NCI-H1436 treated with DMSO at 0.1 percent for 48 hours (cell line): ENCODE measurements around the gene NT5C1A.

Source experiments
- DNase-seq: peaks from one replicate; lab custom pipeline; 2025; lab: John Stamatoyannopoulos, UW

NT5C1A gene

GRCh38 chr1:39659110-39659509, 12.8 kb downstream of the NT5C1A start:
- no peak for DNase-seq

- DNase-seq: no peak
Measured at GRCh38 chr1:39657923-39658485, 13.9 kb downstream of the NT5C1A start.

- DNase-seq: no peak
Measured at GRCh38 chr1:39657402-39657801, 14.5 kb downstream of the NT5C1A start.

GRCh38 chr1:39656391-39656790, 15.5 kb downstream of the NT5C1A start:
- DNase-seq: no peak

- no peak for DNase-seq
Measured at GRCh38 chr1:39655578-39656268, 16.2 kb downstream of the NT5C1A start.

- no peak for DNase-seq
Measured at GRCh38 chr1:39654291-39654690, 17.6 kb downstream of the NT5C1A start.

DNA sequence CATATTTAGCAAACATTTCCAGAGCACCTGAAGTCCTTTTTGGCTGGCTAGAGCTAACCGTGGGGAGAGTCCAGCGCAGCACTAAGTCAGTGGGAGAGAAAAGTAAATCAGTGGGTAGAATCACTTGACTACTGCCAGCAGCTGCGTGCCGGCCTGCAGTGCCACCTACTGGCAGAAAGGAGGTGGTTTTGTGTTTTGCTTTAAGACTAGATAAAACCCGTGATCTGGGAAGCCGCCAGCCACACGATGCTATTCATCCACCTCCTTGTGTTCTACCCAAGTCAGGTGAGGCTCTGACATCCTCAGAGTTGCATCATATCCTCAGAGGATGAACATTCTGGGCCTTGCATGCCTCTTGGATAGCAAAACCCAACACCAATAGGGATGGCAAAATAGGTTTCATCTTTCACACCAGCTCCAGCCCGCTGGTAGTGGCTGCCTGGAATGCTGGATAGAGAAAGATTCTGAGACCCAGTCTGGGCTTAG, 18.3 kb downstream of the NT5C1A start:
- DNase-seq: no peak

- no peak for DNase-seq
Measured at GRCh38 chr1:39652554-39652953, 19.4 kb downstream of the NT5C1A start.

GRCh38 chr1:39652105-39652504, 19.8 kb downstream of the NT5C1A start:
- no peak for DNase-seq

GRCh38 chr1:39650431-39650830, 21.5 kb downstream of the NT5C1A start:
- no peak for DNase-seq

DNA sequence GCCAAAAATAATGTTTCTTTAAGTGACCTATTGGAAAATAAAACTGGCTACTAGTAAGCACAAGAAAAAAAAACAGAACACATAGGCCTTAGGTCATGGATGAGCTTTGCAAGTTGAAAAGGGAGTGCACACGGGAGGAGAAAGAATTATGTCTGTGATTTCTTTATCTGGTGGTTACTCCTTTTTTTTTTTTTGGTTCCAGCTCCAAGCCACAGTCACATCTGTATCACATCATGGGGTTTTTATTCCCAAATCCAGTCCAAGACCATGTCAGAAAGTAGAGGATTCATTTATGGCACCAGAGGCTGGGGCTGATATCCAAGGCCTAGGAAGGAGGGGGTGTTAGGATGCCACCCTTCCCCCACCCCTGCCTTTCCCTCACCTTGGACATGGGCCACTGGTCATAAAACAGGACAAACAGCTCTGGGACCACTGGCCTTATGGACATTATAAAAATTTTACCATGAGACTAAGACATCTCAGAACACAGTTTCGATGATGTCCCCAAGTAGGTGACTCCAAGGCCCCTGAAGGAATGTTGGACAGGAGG, 22.2 kb downstream of the NT5C1A start:
- no peak for DNase-seq

- DNase-seq: no peak
Measured at GRCh38 chr1:39648496-39648895, 23.4 kb downstream of the NT5C1A start.

GRCh38 chr1:39647247-39647646, 24.7 kb downstream of the NT5C1A start:
- DNase-seq: no peak

GRCh38 chr1:39646232-39647081, 25.4 kb downstream of the NT5C1A start:
- DNase-seq: no peak

DNA sequence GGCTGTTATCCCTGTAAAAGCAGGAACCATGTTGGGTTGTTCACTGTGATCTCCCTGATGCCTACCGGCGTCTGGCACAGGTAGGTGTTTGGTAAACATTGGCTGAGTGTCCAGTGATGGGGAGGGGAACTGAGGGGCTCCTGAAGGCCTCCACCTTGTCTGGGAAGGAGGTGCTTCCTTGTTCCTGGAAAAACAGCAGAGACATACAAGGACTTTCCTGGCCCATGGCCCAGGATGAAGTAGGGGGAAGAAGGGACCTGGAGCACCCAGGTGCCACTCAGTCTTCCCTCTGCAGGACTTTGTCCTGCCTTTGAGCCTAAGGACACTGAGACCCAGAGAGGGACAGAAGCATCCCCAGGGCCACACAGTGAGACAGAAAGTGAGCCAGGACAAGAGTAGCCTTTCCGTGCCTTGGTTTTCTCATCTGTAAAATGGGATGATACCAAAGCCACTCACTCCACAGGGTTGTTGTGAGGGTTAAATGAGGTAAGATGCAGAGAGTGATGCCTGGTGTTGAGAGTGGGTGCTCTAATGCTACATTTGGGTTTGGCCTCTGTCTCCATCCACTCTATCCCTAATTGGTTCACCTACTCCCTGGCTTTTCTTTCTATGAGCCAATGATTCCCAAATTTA, 26.4 kb downstream of the NT5C1A start:
- DNase-seq: no peak

GRCh38 chr1:39643705-39644104, 28.2 kb downstream of the NT5C1A start:
- no peak for DNase-seq

DNA sequence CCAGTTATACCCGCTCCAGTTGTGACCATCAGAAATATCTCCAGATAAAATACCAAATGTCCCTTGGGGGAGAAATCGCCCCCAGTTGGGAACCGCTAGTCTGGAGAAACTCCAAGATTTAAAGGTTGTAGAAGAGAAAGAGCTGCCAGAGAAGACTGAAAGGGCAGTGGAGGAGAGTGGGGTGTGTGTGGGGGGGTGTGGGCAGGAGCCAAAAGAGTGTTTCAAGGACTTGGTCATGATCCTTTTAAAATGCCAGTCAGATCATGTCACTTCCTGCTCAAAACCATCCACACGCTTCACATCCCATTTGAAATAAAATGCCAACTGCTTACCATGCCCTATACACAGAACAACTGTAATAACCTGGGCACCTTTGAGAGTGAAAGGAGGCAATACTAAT, 29.1 kb downstream of the NT5C1A start:
- DNase-seq: no peak

- DNase-seq: no peak
Measured at GRCh38 chr1:39640861-39641260, 31.0 kb downstream of the NT5C1A start.

- no peak for DNase-seq
Measured at GRCh38 chr1:39639305-39640130, 32.4 kb downstream of the NT5C1A start, which contains the start of gene HEYL. HEYL (minus strand) TSS chr1:39639643; CDS start chr1:39639625, 18 bp downstream.

DNA sequence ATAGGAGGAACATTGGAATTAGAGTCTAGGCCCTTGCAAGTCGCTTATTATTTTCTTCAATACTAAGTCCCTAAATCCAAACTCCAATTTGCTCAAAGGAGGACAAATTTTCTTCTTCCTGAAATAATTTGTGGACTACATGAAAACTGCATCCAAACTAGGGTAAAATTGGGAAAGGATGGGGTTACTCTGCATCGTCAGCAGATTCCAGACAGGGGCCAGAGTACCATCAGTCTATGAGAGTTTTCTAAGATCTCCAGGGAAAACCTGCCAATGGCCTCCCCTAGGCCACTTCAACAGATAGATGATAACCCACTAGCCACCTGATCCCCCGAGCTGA, 33.0 kb downstream of the NT5C1A start:
- no peak for DNase-seq

DNA sequence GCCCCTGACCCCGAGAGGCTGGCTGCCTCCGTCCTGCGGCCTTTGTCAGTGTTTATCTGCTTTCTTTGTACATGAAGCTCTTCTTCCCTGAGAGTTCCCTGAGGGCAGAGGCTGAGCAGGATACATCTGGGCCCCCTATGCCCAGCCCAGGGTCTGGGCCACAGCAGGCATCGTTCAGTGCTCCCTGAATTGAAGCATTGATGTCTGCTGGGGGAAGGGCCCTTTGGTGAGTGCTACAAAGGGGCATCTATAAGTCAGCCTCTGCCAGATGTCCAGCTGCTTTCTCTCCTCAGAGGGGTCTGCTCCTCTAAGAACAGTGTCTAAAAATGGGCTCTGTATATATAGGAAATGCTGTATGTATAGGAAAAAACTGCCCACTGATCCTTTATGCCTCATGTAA, 34.5 kb downstream of the NT5C1A start:
- no peak for DNase-seq
